Right lobe of liver (tissue), 4 donors: ENCODE results near the gene MTFMT.

Source experiments
- POLR2A ChIP-seq: fragments of 450-650 bp; IDR thresholded peaks from one replicate; pipeline ENCODE4 v1.6.1; 2017; ENCODE audit warnings: antibody characterized with exemption, mild to moderate bottlenecking
- TF ChIP-seq, protein P1 (sequence below), 4 donors: fragments of 200-600 bp in 3 of 4; fragments of 450-650 bp in 1 of 4; IDR thresholded peaks; one replicate each; pipeline versions ENCODE4 v1.5.1 to v1.8.0; 2016 to 2022; ENCODE audit warnings: antibody characterized with exemption in 4 of 4, mild to moderate bottlenecking in 2 of 4
- donor health status: DM: no; HTN: no; CAD: no.
- donor health status: DM: no; HTN: no; CAD: no.
- donor health status: DM: no; HTN: yes; CAD: no.

DNA sequence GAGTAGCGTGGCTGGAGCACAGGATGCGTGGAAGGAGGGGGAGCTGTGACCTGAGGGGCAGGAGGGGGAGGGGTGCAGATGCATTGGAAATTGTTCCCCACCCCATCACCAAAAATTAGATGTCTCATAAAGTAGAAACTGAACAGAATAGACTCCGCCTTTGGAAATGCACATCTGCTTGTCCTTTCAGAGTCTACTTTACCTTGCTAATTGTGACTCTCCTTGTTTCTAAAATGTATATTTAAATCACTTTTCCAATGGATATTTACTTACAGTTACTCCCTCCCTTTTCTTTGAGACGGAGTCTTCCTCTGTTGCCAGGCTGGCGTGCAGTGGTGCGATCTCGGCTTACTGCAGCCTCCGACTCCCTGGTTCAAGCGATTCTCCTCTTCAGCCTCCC is 70.3 kb downstream of the MTFMT start:
- TF ChIP-seq, protein P1, sequence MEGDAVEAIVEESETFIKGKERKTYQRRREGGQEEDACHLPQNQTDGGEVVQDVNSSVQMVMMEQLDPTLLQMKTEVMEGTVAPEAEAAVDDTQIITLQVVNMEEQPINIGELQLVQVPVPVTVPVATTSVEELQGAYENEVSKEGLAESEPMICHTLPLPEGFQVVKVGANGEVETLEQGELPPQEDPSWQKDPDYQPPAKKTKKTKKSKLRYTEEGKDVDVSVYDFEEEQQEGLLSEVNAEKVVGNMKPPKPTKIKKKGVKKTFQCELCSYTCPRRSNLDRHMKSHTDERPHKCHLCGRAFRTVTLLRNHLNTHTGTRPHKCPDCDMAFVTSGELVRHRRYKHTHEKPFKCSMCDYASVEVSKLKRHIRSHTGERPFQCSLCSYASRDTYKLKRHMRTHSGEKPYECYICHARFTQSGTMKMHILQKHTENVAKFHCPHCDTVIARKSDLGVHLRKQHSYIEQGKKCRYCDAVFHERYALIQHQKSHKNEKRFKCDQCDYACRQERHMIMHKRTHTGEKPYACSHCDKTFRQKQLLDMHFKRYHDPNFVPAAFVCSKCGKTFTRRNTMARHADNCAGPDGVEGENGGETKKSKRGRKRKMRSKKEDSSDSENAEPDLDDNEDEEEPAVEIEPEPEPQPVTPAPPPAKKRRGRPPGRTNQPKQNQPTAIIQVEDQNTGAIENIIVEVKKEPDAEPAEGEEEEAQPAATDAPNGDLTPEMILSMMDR (IDR thresholded peaks at IDR 0.05): no peak
- no peak for TF ChIP-seq POLR2A
